OCI-LY1 (cell line): ENCODE measurements around the gene NCOA5.

Experiments
- CTCF ChIP-seq: fragments of 200-600 bp; sonication (generic), shearing (Covaris generic); IDR thresholded peaks from 2 replicates; pipeline ENCODE4 v1.5.1; 2017; ENCODE audit warnings: mild to moderate bottlenecking, antibody characterized with exemption, low read length, moderate library complexity, mixed read lengths
- EZH2 ChIP-seq: fragments of 200-600 bp; sonication (generic), shearing (Covaris generic); IDR thresholded peaks from 2 replicates; pipeline ENCODE4 v1.8.0; 2017; ENCODE audit warnings: borderline replicate concordance, mixed run types, mild to moderate bottlenecking, antibody characterized with exemption, low read length, moderate library complexity, mixed read lengths

GRCh38 chr20:46065006-46065405 is 24.8 kb downstream of the NCOA5 start:
- TF ChIP-seq CTCF (no peak), EZH2 (no peak)
